ENCODE data around the gene NUP214. TPM values are rescaled to one million over a fixed set of nuclear protein-coding genes. Genes with fewer than 3 reads are reported as not detected.

The NUP214 gene
- total and polyA plus RNA-seq, 2 of the 8 experiments (the other 6 are each of a cell fraction or from before 2014, with no cell fraction given): 28.6 to 50.2 TPM

GRCh38 chr9:131165523-131165922 is 40.1 kb downstream of the NUP214 start:
- Histone ChIP-seq H2BK5ac (ENCODE audit: low read depth, low read length) (no peak overlapping the region), H3K23me2 (ENCODE audit: low read depth, low read length) (no peaks in the 10 kb centered on the region), H3K56ac (replicated peaks; ENCODE audit: insufficient read length, low read depth, low read length) (no peak overlapping the region), H4K8ac (ENCODE audit: extremely low read depth, insufficient read depth, low read length) (no peak overlapping the region), H2BK15ac (ENCODE audit: low read length) (no peak overlapping the region), H3K9ac (replicated peaks in 1 of 4; ENCODE audit: extremely low read depth in 1 of 4, low read depth in 3 of 4, low read length in 3 of 4) (no peak overlapping the region), H4K91ac (replicated peaks; ENCODE audit: insufficient read length, low read length) (no peak overlapping the region), H3K4me1 (replicated peaks in 1 of 4; ENCODE audit: control insufficient read depth in 3 of 4, insufficient read depth in 4 of 4, low read length in 3 of 4) (no peaks in the 10 kb centered on the region), H2AFZ (ENCODE audit: low read length) (no peak overlapping the region), H3K79me2 (ENCODE audit: control insufficient read depth in 1 of 2, insufficient read depth in 2 of 2, low read length in 2 of 2) (no peaks in the 10 kb centered on the region), H3K14ac (ENCODE audit: insufficient read length) (no peak overlapping the region), H2AK5ac (ENCODE audit: low read depth, low read length) (no peak overlapping the region), H4K5ac (ENCODE audit: insufficient read length, low read depth, low read length) (no peak overlapping the region), H3K4me2 (ENCODE audit: insufficient read depth in 1 of 2, low read depth in 2 of 2, low read length in 2 of 2) (no peak overlapping the region), H3K18ac (ENCODE audit: extremely low read depth, low read length) (no peak overlapping the region), H3K4ac (replicated peaks; ENCODE audit: insufficient read length, low read depth, low read length) (no peak overlapping the region), H3K27me3 (replicated peaks in 1 of 4; ENCODE audit: control insufficient read depth in 3 of 4, extremely low read depth in 1 of 4, insufficient read depth in 3 of 4, low read length in 3 of 4) (no peaks in the 10 kb centered on the region), H4K20me1 (replicated peaks in 1 of 2; ENCODE audit: control insufficient read depth in 1 of 2, insufficient read depth in 2 of 2, low read length in 2 of 2) (no peaks in the 10 kb centered on the region), H3K4me3 (ENCODE audit: extremely low read depth in 1 of 4, insufficient read depth in 2 of 4, low read depth in 3 of 4, low read length in 4 of 4) (no peak overlapping the region), H2BK120ac (replicated peaks; ENCODE audit: low read depth, low read length) (no peak overlapping the region), H3K23ac (ENCODE audit: insufficient read length) (no peak overlapping the region), H2BK20ac (ENCODE audit: low read length) (no peak overlapping the region), H3K79me1 (ENCODE audit: low read depth, low read length) (no peaks in the 10 kb centered on the region; the same call in 1 of the 2 replicates), H2BK12ac (ENCODE audit: low read depth, low read length) (no peak overlapping the region), H3K36me3 (ENCODE audit: control insufficient read depth in 2 of 4, insufficient read depth in 4 of 4, low read length in 3 of 4) (peaks cover 5 to 37% (median 22%) of the 10 kb centered on the region in 4 experiments; a peak in 6 of 8 replicates), H3K9me3 (ENCODE audit: insufficient read depth in 2 of 2, low read depth in 1 of 2, low read length in 1 of 2) (no peaks in the 10 kb centered on the region), H3K27ac (ENCODE audit: low read depth, low read length) (no peak overlapping the region)
- TF ChIP-seq TCF12 (IDR thresholded peaks at IDR 0.05; ENCODE audit: low read depth, low read length) (no peak), RFX5 (IDR thresholded peaks at IDR 0.05; ENCODE audit: borderline replicate concordance, low read depth, low read length) (no peak), RBBP5 (IDR thresholded peaks at IDR 0.05; ENCODE audit: borderline replicate concordance, low read depth, low read length) (no peak), MAFK (IDR thresholded peaks at IDR 0.05; ENCODE audit: low read depth, low read length) (no peak), NRF1 (IDR thresholded peaks at IDR 0.05; ENCODE audit: low read depth, low read length) (no peak), BACH1 (IDR thresholded peaks at IDR 0.05; ENCODE audit: low read length) (no peak), SIN3A (conservative IDR thresholded peaks at IDR 0.05 in 1 of 2, IDR thresholded peaks at IDR 0.05 in 1 of 2; ENCODE audit: low read depth in 1 of 2, low read length in 2 of 2) (no peak), GTF2F1 (IDR thresholded peaks at IDR 0.05; ENCODE audit: borderline replicate concordance, low read depth, low read length) (no peak), SP2 (IDR thresholded peaks at IDR 0.05; ENCODE audit: low read length) (no peak), SRF (IDR thresholded peaks at IDR 0.05; ENCODE audit: low read depth, low read length) (no peak), RXRA (IDR thresholded peaks at IDR 0.05; ENCODE audit: insufficient read depth, low read depth, low read length) (no peak)
- ChIA-PET CTCF (ENCODE audit: partially characterized antibody) (interaction anchor here (1.2 kb wide), 1 partner anchor 10 kb away, joined by 3 read pairs; no protein-coding TSS in a partner anchor), POLR2A (ENCODE audit: partially characterized antibody) (interaction anchor here (1.0 kb wide), 1 partner anchor 22 kb away, joined by 3 read pairs; no protein-coding TSS in a partner anchor)
- no peak for DNase-seq (ENCODE audit: low read depth in 1 of 2, low spot score in 2 of 2)
- no peak for FAIRE-seq

Measured in H1 (cell line).